ENCODE results near the gene SKAP2.

DNA sequence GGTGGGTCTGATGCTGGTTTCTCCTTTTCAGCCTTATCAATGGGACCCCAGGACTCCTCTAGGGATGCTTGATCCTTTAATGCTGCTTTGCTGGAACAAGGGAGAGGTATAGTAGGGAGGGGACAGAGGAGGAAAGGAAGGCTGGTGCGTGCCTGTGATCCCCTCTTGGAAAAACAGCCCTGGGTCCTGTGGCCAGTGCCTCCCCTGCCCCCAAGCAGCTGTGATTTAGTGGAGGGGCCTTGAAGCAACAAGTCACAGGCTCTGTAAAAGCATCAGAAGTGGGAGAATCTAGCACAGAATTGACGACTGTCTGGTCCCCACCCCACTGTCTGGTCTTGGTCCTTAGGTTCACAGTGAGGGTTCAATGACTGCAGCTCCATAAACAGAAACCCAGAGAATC lies 237.7 kb downstream of the SKAP2 start:
- TF ChIP-seq, protein P1, sequence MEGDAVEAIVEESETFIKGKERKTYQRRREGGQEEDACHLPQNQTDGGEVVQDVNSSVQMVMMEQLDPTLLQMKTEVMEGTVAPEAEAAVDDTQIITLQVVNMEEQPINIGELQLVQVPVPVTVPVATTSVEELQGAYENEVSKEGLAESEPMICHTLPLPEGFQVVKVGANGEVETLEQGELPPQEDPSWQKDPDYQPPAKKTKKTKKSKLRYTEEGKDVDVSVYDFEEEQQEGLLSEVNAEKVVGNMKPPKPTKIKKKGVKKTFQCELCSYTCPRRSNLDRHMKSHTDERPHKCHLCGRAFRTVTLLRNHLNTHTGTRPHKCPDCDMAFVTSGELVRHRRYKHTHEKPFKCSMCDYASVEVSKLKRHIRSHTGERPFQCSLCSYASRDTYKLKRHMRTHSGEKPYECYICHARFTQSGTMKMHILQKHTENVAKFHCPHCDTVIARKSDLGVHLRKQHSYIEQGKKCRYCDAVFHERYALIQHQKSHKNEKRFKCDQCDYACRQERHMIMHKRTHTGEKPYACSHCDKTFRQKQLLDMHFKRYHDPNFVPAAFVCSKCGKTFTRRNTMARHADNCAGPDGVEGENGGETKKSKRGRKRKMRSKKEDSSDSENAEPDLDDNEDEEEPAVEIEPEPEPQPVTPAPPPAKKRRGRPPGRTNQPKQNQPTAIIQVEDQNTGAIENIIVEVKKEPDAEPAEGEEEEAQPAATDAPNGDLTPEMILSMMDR (IDR thresholded peaks at IDR 0.05), result no peak
- TF ChIP-seq EP300 (IDR thresholded peaks at IDR 0.05), result no peak
